HEK293 (cell line): Measurements from ENCODE around the gene ROBO1.

ENCODE experiments used
- CTCF ChIP-seq: fragments of 450-650 bp; formaldehyde crosslinking; IDR thresholded peaks from 2 replicates; pipeline ENCODE4 v1.5.1; 2016; ENCODE audit warnings: missing biosample characterization, missing genetic modification characterization
- GLI2 ChIP-seq: fragments of 450-650 bp; formaldehyde crosslinking; IDR thresholded peaks from 2 replicates; pipeline ENCODE4; 2017; ENCODE audit warnings: missing biosample characterization, missing genetic modification characterization, low read depth, borderline replicate concordance
- HOXA7 ChIP-seq: sonication (generic); formaldehyde crosslinking; IDR thresholded peaks from 2 replicates; pipeline ENCODE4 v1.8.1; 2022; ENCODE audit warnings: missing genetic modification reagents, borderline replicate concordance
- PRDM4 ChIP-seq: fragments of 450-650 bp; formaldehyde crosslinking; IDR thresholded peaks from 2 replicates; pipeline ENCODE4 v1.5.1; 2017; ENCODE audit warnings: missing biosample characterization, missing genetic modification characterization
- TCF7L2 ChIP-seq: IDR thresholded peaks from 2 replicates; pipeline ENCODE4 v1.6.1; 2011; ENCODE audit warnings: low read depth, mild to moderate bottlenecking, inconsistent platforms, low read length, moderate library complexity, borderline replicate concordance
- ZBTB20 ChIP-seq: fragments of 450-650 bp; formaldehyde crosslinking; IDR thresholded peaks from 2 replicates; pipeline ENCODE4 v1.5.1; 2016; ENCODE audit warnings: missing biosample characterization, missing genetic modification characterization
- ZBTB7A ChIP-seq: fragments of 450-650 bp; formaldehyde crosslinking; IDR thresholded peaks from 2 replicates; pipeline ENCODE4 v1.5.1; 2016; ENCODE audit warnings: low read depth, missing biosample characterization, missing genetic modification characterization
- ZNF184 ChIP-seq: fragments of 450-650 bp; IDR thresholded peaks from 2 replicates; pipeline ENCODE4 v1.5.1; 2018; ENCODE audit warnings: missing biosample characterization, mild to moderate bottlenecking, missing genetic modification characterization
- ZNF660 ChIP-seq: fragments of 450-650 bp; IDR thresholded peaks from 2 replicates; pipeline ENCODE4 v1.5.1; 2018; ENCODE audit warnings: missing biosample characterization, mild to moderate bottlenecking, missing genetic modification characterization
- ZNF785 ChIP-seq: fragments of 450-650 bp; formaldehyde crosslinking; IDR thresholded peaks from 2 replicates; pipeline ENCODE4 v1.5.1; 2016; ENCODE audit warnings: missing biosample characterization, missing genetic modification characterization

GRCh38 chr3:78687520-78687919 lies 1080.3 kb downstream of the ROBO1 start:
- TF ChIP-seq ZNF785 (tag by site-specific recombination): no peak
- TF ChIP-seq HOXA7 (CRISPR knock-in tag): no peak
- TF ChIP-seq CTCF (tag by site-specific recombination): no peak
- no peak for TF ChIP-seq GLI2 (tag by site-specific recombination)
- no peak for TF ChIP-seq ZNF660 (tag by site-specific recombination)
- no peak for TF ChIP-seq ZBTB20
- no peak for TF ChIP-seq TCF7L2
- no peak for TF ChIP-seq ZNF184 (tag by site-specific recombination)
- no peak for TF ChIP-seq ZBTB7A (tag by site-specific recombination)
- no peak for TF ChIP-seq PRDM4 (tag by site-specific recombination)
